WTC11 (cell line): ENCODE data around the gene CALHM1. TPM values are rescaled to one million over a fixed set of nuclear protein-coding genes. Genes with fewer than 3 reads are reported as not detected.

Experiments
- ATAC-seq: fragments of 200-7000 bp; cut with Tn5 transposase; 2 replicates; pipeline ENCODE4 v1.10.0; 2021; ENCODE audit warnings: mild to moderate bottlenecking, moderate library complexity
- CTCF ChIA-PET: fragments of 300-600 bp; sonication (Branson Sonifier 250); formaldehyde crosslinking; loops from one replicate; lab custom pipeline; 2021; ENCODE audit warnings: antibody characterized with exemption; lab: Charles Lee
- POLR2A ChIA-PET: fragments of 350-600 bp; sonication (Branson Sonifier 250); formaldehyde crosslinking; loops from one replicate; lab custom pipeline; 2021; ENCODE audit warnings: antibody characterized with exemption; lab: Charles Lee
- DNase-seq: peaks from one replicate; pipeline ENCODE4 v3.0.0; 2021; ENCODE audit warnings: low spot score
- H3K27ac Mint-ChIP-seq: 2 replicates; pipeline ENCODE4 v1.8.0; 2021; ENCODE audit warnings: mixed read lengths
- H3K27me3 Mint-ChIP-seq: 2 replicates; pipeline ENCODE4 v1.8.0; 2021; ENCODE audit warnings: low read depth, mild to moderate bottlenecking, moderate library complexity, mixed read lengths
- H3K36me3 Mint-ChIP-seq: 2 replicates; pipeline ENCODE4 v1.8.0; 2021; ENCODE audit warnings: mixed read lengths
- H3K4me1 Mint-ChIP-seq: 2 replicates; pipeline ENCODE4 v1.8.0; 2022; ENCODE audit warnings: mixed read lengths
- H3K4me3 Mint-ChIP-seq: 2 replicates; pipeline ENCODE4 v1.8.0; 2021; ENCODE audit warnings: mild to moderate bottlenecking, moderate library complexity, mixed read lengths
- H3K9me3 Mint-ChIP-seq: 2 replicates; pipeline ENCODE4 v1.8.0; 2021; ENCODE audit warnings: mixed read lengths
- CTCF ChIP-seq: fragments of 200-600 bp; IDR thresholded peaks from 2 replicates; pipeline ENCODE4 v1.8.0; 2022; ENCODE audit warnings: antibody characterized with exemption
- ELF4 ChIP-seq: sonication (generic); formaldehyde crosslinking; IDR thresholded peaks from 2 replicates; pipeline ENCODE4 v1.8.1; 2022; ENCODE audit warnings: low read depth, mild to moderate bottlenecking, moderate library complexity, missing genetic modification reagents
- GABPB1 ChIP-seq: sonication (generic); formaldehyde crosslinking; IDR thresholded peaks from 2 replicates; pipeline ENCODE4 v1.8.1; 2023; ENCODE audit warnings: mild to moderate bottlenecking, missing genetic modification reagents
- GRHL2 ChIP-seq: fragments of 250-450 bp; sonication (Bioruptor Pico); IDR thresholded peaks from 2 replicates; pipeline ENCODE4 v1.8.0; 2022; ENCODE audit warnings: mild to moderate bottlenecking, moderate library complexity; ENCODE audit not compliant: insufficient replicate concordance, severe bottlenecking
- GTF2I ChIP-seq: fragments of 250-450 bp; sonication (Bioruptor Pico); conservative IDR thresholded peaks from 2 replicates; pipeline ENCODE4 v1.4.0; 2021; ENCODE audit warnings: mild to moderate bottlenecking
- HMGA2 ChIP-seq: fragments of 250-450 bp; sonication (Bioruptor Pico); IDR thresholded peaks from 2 replicates; pipeline ENCODE4 v1.4.0; 2021; ENCODE audit warnings: mild to moderate bottlenecking, moderate library complexity
- NR2C2 ChIP-seq: sonication (generic); formaldehyde crosslinking; IDR thresholded peaks from 2 replicates; pipeline ENCODE4 v1.8.0; 2022; ENCODE audit warnings: mild to moderate bottlenecking, missing genetic modification reagents
- SOX15 ChIP-seq: fragments of 250-450 bp; sonication (Bioruptor Pico); IDR thresholded peaks from 2 replicates; pipeline ENCODE4 v1.9.0; 2021; ENCODE audit warnings: mild to moderate bottlenecking
- TEAD4 ChIP-seq: sonication (generic); formaldehyde crosslinking; IDR thresholded peaks from 2 replicates; pipeline ENCODE4 v1.8.0; 2022; ENCODE audit warnings: mild to moderate bottlenecking, missing genetic modification reagents
- ZMAT4 ChIP-seq: fragments of 250-450 bp; sonication (Bioruptor Pico); IDR thresholded peaks from 2 replicates; pipeline ENCODE4 v1.9.0; 2021; ENCODE audit warnings: mild to moderate bottlenecking
- ZNF232 ChIP-seq: sonication (generic); formaldehyde crosslinking; IDR thresholded peaks from 2 replicates; pipeline ENCODE4 v1.8.0; 2022; ENCODE audit warnings: mild to moderate bottlenecking, missing genetic modification reagents
- ZNF263 ChIP-seq: sonication (generic); formaldehyde crosslinking; IDR thresholded peaks from 2 replicates; pipeline ENCODE4 v1.8.1; 2022; ENCODE audit warnings: low read depth, mild to moderate bottlenecking, moderate library complexity, missing genetic modification reagents
- total RNA-seq: library from RNA; stranded (reverse); gene quantifications from 3 replicates; pipeline ENCODE4 v1.2.3, GENCODE V29; 2021
- TF ChIP-seq, protein P1 (sequence below): sonication (generic); formaldehyde crosslinking; IDR thresholded peaks from 2 replicates; pipeline ENCODE4 v1.8.0; 2022; ENCODE audit warnings: mild to moderate bottlenecking, missing genetic modification reagents
- TF ChIP-seq, protein P2 (sequence below): fragments of 250-450 bp; sonication (Bioruptor Pico); conservative IDR thresholded peaks from 2 replicates; pipeline ENCODE4 v1.9.0; 2021; ENCODE audit warnings: mild to moderate bottlenecking
- TF ChIP-seq, protein P3 (sequence below): sonication (generic); formaldehyde crosslinking; IDR thresholded peaks from 2 replicates; pipeline ENCODE4 v1.8.1; 2023; ENCODE audit warnings: mild to moderate bottlenecking, missing genetic modification reagents, borderline replicate concordance
- TF ChIP-seq, protein P4 (sequence below): sonication (generic); formaldehyde crosslinking; IDR thresholded peaks from 2 replicates; pipeline ENCODE4 v1.8.0; 2023; ENCODE audit warnings: missing genetic modification reagents, mild to moderate bottlenecking, borderline replicate concordance

CALHM1 gene
- total RNA-seq, 1 experiment from 2014 or later: 0.39 TPM

GRCh38 chr10:103413564-103413963 is 45.1 kb downstream of the CALHM1 start:
- no peak for DNase-seq
- CTCF ChIA-PET: interaction anchor here (0.8 kb wide), 1 partner anchor 72 kb away, joined by 3 read pairs; no protein-coding TSS in a partner anchor
- H3K4me1 Mint-ChIP-seq: no peaks in the 10 kb centered on the region
- H3K4me3 Mint-ChIP-seq: no peak overlapping the region
- H3K27ac Mint-ChIP-seq: no peak overlapping the region
- no peak for ATAC-seq
- POLR2A ChIA-PET: no interaction called here
- H3K27me3 Mint-ChIP-seq: no peaks in the 10 kb centered on the region
- peaks cover 83% of the 10 kb centered on the region for H3K36me3 Mint-ChIP-seq
- no peaks in the 10 kb centered on the region for H3K9me3 Mint-ChIP-seq
- TF ChIP-seq NR2C2 (CRISPR knock-in tag) (no peak), TEAD4 (CRISPR knock-in tag) (no peak), ZMAT4 (CRISPR knock-in tag) (no peak), HMGA2 (no peak), ZNF232 (no peak), GRHL2 (CRISPR knock-in tag) (no peak), GTF2I (CRISPR knock-in tag) (no peak), GABPB1 (CRISPR knock-in tag) (no peak), ELF4 (CRISPR knock-in tag) (no peak), ZNF263 (no peak), SOX15 (CRISPR knock-in tag) (no peak), CTCF (no peak)
- TF ChIP-seq, protein P1, sequence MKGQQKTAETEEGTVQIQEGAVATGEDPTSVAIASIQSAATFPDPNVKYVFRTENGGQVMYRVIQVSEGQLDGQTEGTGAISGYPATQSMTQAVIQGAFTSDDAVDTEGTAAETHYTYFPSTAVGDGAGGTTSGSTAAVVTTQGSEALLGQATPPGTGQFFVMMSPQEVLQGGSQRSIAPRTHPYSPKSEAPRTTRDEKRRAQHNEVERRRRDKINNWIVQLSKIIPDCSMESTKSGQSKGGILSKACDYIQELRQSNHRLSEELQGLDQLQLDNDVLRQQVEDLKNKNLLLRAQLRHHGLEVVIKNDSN: no peak
- TF ChIP-seq, protein P2, sequence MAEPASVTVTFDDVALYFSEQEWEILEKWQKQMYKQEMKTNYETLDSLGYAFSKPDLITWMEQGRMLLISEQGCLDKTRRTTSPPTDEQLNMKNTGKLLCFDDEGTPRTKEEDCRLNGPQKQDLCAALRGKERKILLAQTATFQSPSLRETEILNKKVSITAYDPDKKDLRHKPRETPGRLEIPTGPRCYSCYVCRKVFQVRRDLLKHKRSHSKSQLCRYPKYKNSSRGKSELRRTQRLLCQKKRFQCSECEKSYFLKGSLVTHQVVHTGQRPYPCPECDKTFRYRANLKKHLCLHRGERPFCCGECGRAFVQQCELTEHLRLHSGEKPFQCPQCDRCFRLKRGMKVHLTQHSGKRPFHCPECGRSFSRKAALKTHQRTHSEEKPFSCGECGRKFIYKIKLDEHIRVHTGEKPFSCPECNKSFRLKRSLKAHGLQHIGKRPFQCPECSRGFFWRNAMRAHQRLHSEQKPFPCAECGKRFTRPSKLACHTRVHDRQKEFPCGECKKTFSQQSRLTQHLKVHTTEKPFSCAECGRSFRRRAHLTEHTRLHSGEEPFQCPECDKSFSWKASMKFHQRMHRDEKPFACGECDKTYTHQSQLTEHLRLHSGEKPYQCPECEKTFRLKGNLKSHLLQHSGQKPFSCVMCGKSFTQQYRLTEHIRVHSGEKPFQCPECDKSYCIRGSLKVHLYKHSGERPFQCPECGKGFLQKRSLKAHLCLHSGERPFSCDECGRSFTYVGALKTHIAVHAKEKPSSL: no peak
- TF ChIP-seq, protein P3, sequence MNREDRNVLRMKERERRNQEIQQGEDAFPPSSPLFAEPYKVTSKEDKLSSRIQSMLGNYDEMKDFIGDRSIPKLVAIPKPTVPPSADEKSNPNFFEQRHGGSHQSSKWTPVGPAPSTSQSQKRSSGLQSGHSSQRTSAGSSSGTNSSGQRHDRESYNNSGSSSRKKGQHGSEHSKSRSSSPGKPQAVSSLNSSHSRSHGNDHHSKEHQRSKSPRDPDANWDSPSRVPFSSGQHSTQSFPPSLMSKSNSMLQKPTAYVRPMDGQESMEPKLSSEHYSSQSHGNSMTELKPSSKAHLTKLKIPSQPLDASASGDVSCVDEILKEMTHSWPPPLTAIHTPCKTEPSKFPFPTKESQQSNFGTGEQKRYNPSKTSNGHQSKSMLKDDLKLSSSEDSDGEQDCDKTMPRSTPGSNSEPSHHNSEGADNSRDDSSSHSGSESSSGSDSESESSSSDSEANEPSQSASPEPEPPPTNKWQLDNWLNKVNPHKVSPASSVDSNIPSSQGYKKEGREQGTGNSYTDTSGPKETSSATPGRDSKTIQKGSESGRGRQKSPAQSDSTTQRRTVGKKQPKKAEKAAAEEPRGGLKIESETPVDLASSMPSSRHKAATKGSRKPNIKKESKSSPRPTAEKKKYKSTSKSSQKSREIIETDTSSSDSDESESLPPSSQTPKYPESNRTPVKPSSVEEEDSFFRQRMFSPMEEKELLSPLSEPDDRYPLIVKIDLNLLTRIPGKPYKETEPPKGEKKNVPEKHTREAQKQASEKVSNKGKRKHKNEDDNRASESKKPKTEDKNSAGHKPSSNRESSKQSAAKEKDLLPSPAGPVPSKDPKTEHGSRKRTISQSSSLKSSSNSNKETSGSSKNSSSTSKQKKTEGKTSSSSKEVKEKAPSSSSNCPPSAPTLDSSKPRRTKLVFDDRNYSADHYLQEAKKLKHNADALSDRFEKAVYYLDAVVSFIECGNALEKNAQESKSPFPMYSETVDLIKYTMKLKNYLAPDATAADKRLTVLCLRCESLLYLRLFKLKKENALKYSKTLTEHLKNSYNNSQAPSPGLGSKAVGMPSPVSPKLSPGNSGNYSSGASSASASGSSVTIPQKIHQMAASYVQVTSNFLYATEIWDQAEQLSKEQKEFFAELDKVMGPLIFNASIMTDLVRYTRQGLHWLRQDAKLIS (CRISPR knock-in tag): no peak
- TF ChIP-seq, protein P4, sequence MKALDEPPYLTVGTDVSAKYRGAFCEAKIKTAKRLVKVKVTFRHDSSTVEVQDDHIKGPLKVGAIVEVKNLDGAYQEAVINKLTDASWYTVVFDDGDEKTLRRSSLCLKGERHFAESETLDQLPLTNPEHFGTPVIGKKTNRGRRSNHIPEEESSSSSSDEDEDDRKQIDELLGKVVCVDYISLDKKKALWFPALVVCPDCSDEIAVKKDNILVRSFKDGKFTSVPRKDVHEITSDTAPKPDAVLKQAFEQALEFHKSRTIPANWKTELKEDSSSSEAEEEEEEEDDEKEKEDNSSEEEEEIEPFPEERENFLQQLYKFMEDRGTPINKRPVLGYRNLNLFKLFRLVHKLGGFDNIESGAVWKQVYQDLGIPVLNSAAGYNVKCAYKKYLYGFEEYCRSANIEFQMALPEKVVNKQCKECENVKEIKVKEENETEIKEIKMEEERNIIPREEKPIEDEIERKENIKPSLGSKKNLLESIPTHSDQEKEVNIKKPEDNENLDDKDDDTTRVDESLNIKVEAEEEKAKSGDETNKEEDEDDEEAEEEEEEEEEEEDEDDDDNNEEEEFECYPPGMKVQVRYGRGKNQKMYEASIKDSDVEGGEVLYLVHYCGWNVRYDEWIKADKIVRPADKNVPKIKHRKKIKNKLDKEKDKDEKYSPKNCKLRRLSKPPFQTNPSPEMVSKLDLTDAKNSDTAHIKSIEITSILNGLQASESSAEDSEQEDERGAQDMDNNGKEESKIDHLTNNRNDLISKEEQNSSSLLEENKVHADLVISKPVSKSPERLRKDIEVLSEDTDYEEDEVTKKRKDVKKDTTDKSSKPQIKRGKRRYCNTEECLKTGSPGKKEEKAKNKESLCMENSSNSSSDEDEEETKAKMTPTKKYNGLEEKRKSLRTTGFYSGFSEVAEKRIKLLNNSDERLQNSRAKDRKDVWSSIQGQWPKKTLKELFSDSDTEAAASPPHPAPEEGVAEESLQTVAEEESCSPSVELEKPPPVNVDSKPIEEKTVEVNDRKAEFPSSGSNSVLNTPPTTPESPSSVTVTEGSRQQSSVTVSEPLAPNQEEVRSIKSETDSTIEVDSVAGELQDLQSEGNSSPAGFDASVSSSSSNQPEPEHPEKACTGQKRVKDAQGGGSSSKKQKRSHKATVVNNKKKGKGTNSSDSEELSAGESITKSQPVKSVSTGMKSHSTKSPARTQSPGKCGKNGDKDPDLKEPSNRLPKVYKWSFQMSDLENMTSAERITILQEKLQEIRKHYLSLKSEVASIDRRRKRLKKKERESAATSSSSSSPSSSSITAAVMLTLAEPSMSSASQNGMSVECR: no peak

Other genes starting within 250 kb of the CALHM1 start
- 0.09 TPM in 1 of 3 replicates, not detected in the others for gene RPEL1, start 213.0 kb downstream of the CALHM1 start, total RNA-seq
- gene INA, start 181.8 kb downstream of the CALHM1 start, total RNA-seq: 16.6 to 20.3 TPM (median 17.3 TPM) in 3 replicates
- 17.3 to 19.2 TPM (median 17.9 TPM) in 3 replicates for gene PCGF6, start 107.8 kb downstream of the CALHM1 start, total RNA-seq
- 11.1 to 14.9 TPM (median 12.0 TPM) in 3 replicates for gene TAF5, start 90.9 kb downstream of the CALHM1 start, total RNA-seq
- gene ATP5MK, start 62.4 kb downstream of the CALHM1 start, total RNA-seq: 284 to 307 TPM (median 305 TPM) in 3 replicates
- gene PDCD11, start 62.3 kb downstream of the CALHM1 start, total RNA-seq: 63.5 to 78.8 TPM (median 64.4 TPM) in 3 replicates
- 1.8 to 2.4 TPM (median 1.9 TPM) in 3 replicates for gene CALHM2, start 6.5 kb downstream of the CALHM1 start, total RNA-seq
- gene CALHM3, start 20.3 kb upstream of the CALHM1 start, total RNA-seq: 0.13 to 0.18 TPM (median 0.16 TPM) in 3 replicates
- 0.66 to 1.2 TPM (median 0.99 TPM) in 3 replicates for gene NEURL1, start 34.8 kb upstream of the CALHM1 start, total RNA-seq